MM.1S (cell line): ENCODE measurements around the gene NRG2.
A peak's percentile ranks its signal among the peaks of the same experiment; 100 is the strongest.

Experiments used
- DNase-seq: peaks from one replicate; pipeline ENCODE4 v3.0.0-alpha.2; 2015
- H2AFZ ChIP-seq: fragments of 300-600 bp; sonication (generic); 2 replicates; pipeline ENCODE4 v1.6.0; 2016; ENCODE audit warnings: antibody characterized with exemption, low read length
- H3F3A ChIP-seq: fragments of 300-600 bp; sonication (generic); 2 replicates; pipeline ENCODE4 v1.6.1; 2016; ENCODE audit warnings: mild to moderate bottlenecking, antibody characterized with exemption, low read length, moderate library complexity, mixed read lengths; ENCODE audit not compliant: insufficient read depth
- H3K27ac ChIP-seq: fragments of 300-600 bp; sonication (generic); 2 replicates; pipeline ENCODE4 v1.5.1; 2016; ENCODE audit warnings: mild to moderate bottlenecking, low read length
- H3K27me3 ChIP-seq: fragments of 300-600 bp; sonication (generic); replicated peaks from 2 replicates; pipeline ENCODE4 v1.6.0; 2016; ENCODE audit warnings: low read length; ENCODE audit not compliant: insufficient read depth
- H3K36me3 ChIP-seq: fragments of 300-600 bp; sonication (generic); replicated peaks from 2 replicates; pipeline ENCODE4 v1.6.1; 2016; ENCODE audit warnings: mild to moderate bottlenecking, low read length, mixed read lengths; ENCODE audit not compliant: insufficient read depth
- H3K4me1 ChIP-seq: fragments of 300-600 bp; sonication (generic); 2 replicates; pipeline ENCODE4 v1.6.1; 2016; ENCODE audit warnings: low read length, mixed read lengths
- H3K4me2 ChIP-seq: fragments of 300-600 bp; sonication (generic); 2 replicates; pipeline ENCODE4 v1.6.0; 2016; ENCODE audit warnings: low read depth, low read length
- H3K4me3 ChIP-seq: fragments of 300-600 bp; sonication (generic); 2 replicates; pipeline ENCODE4 v1.5.1; 2016; ENCODE audit warnings: low read length, mixed read lengths
- H3K79me2 ChIP-seq: fragments of 300-600 bp; sonication (generic); 2 replicates; pipeline ENCODE4 v1.6.1; 2016; ENCODE audit warnings: mixed run types, low read length, mixed read lengths
- H3K9ac ChIP-seq: fragments of 300-600 bp; sonication (generic); 2 replicates; pipeline ENCODE4 v1.6.1; 2016; ENCODE audit warnings: low read length, mixed read lengths
- H3K9me2 ChIP-seq: fragments of 300-600 bp; sonication (generic); replicated peaks from 2 replicates; pipeline ENCODE4 v1.6.1; 2016; ENCODE audit warnings: mild to moderate bottlenecking, low read length, mixed read lengths; ENCODE audit not compliant: insufficient read depth
- H3K9me3 ChIP-seq: fragments of 300-600 bp; sonication (generic); replicated peaks from 2 replicates; pipeline ENCODE4 v1.6.1; 2016; ENCODE audit warnings: mild to moderate bottlenecking, low read length, mixed read lengths; ENCODE audit not compliant: insufficient read depth
- H4K20me1 ChIP-seq: fragments of 300-600 bp; sonication (generic); 2 replicates; pipeline ENCODE4 v1.6.1; 2016; ENCODE audit warnings: mild to moderate bottlenecking, low read length, moderate library complexity, mixed read lengths; ENCODE audit not compliant: insufficient read depth
- EZH2 ChIP-seq: fragments of 300-600 bp; sonication (generic); optimal IDR thresholded peaks from 2 replicates; pipeline ENCODE3; 2017; ENCODE audit warnings: low read depth, mild to moderate bottlenecking, antibody characterized with exemption, low read length, mixed read lengths
- EZH2phosphoT487 ChIP-seq: fragments of 300-600 bp; sonication (generic); IDR thresholded peaks from 2 replicates; pipeline ENCODE4 v1.6.1; 2018; ENCODE audit warnings: antibody characterized with exemption, low read length
- TF ChIP-seq, protein P1 (sequence below): fragments of 300-600 bp; sonication (generic); IDR thresholded peaks from 2 replicates; pipeline ENCODE4 v1.5.1; 2016; ENCODE audit warnings: antibody characterized with exemption, low read length, mixed read lengths

The NRG2 gene

DNA sequence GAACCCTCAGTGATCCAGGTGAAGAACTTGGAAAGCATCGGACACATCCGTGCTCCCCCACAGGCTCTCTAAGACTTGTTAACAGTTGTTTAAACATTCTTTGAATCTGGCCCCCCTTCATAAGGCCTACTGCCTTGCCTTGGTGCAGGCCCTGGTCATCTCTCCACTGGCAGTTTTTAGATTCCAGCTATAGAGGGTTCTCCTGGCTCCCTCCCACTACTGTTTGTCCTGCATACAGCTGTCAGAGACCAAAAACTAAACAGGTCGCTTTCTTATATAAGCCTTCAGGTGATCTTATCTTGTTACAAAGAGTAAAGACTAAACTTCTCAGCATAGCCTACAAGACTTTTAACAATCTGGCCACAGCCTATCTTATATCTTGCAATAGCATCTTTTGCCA lies 32.3 kb downstream of the NRG2 start:
- no peaks in the 10 kb centered on the region for H3F3A ChIP-seq
- TF ChIP-seq, protein P1, sequence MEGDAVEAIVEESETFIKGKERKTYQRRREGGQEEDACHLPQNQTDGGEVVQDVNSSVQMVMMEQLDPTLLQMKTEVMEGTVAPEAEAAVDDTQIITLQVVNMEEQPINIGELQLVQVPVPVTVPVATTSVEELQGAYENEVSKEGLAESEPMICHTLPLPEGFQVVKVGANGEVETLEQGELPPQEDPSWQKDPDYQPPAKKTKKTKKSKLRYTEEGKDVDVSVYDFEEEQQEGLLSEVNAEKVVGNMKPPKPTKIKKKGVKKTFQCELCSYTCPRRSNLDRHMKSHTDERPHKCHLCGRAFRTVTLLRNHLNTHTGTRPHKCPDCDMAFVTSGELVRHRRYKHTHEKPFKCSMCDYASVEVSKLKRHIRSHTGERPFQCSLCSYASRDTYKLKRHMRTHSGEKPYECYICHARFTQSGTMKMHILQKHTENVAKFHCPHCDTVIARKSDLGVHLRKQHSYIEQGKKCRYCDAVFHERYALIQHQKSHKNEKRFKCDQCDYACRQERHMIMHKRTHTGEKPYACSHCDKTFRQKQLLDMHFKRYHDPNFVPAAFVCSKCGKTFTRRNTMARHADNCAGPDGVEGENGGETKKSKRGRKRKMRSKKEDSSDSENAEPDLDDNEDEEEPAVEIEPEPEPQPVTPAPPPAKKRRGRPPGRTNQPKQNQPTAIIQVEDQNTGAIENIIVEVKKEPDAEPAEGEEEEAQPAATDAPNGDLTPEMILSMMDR = no peak
- TF ChIP-seq EZH2phosphoT487 = no peak
- no peak for TF ChIP-seq EZH2
- no peak overlapping the region for H3K9ac ChIP-seq
- no peaks in the 10 kb centered on the region for H4K20me1 ChIP-seq
- no peaks in the 10 kb centered on the region for H3K79me2 ChIP-seq
- no peak overlapping the region; the same call in 1 of the 2 replicates for H3K27ac ChIP-seq
- no peak overlapping the region for H3K4me3 ChIP-seq
- no peaks in the 10 kb centered on the region for H3K9me2 ChIP-seq
- no peak overlapping the region for H2AFZ ChIP-seq
- H3K36me3 ChIP-seq = no peaks in the 10 kb centered on the region
- no peaks in the 10 kb centered on the region for H3K27me3 ChIP-seq
- H3K9me3 ChIP-seq = no peaks in the 10 kb centered on the region
- no peak for DNase-seq
- peak overlapping the region; percentile 25 for H3K4me2 ChIP-seq
- peaks cover 16% of the 10 kb centered on the region for H3K4me1 ChIP-seq

DNA sequence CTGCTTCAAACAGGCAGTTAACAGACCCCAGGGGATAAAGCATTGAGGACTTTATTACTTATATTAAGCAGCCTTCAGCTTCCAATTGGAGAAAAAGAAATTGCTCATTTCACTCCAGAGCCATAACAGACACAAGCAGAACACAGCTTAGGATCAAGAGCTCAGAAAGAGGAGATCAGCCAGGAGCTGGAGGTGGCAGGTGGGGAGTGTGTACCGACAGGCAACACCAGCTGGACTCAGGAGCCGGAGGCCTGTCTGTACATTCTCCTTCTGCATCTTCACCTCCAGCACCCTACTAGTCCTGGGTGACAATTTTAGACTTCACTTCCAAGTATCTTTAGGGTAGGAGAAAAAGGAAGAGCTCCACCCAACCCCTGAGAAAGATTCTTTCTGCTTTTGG lies 35.8 kb downstream of the NRG2 start:
- H3K4me3 ChIP-seq = no peak overlapping the region
- no peaks in the 10 kb centered on the region for H4K20me1 ChIP-seq
- no peak overlapping the region for H3K27ac ChIP-seq
- H3K4me2 ChIP-seq = no peak overlapping the region
- no peaks in the 10 kb centered on the region for H3K79me2 ChIP-seq
- H3K9ac ChIP-seq = no peak overlapping the region
- no peak overlapping the region for H2AFZ ChIP-seq
- TF ChIP-seq, protein P1 = no peak
- TF ChIP-seq EZH2 (no peak), EZH2phosphoT487 (no peak)
- no peaks in the 10 kb centered on the region for H3K27me3 ChIP-seq
- no peaks in the 10 kb centered on the region for H3F3A ChIP-seq
- H3K36me3 ChIP-seq = no peaks in the 10 kb centered on the region
- peaks cover 16% of the 10 kb centered on the region for H3K4me1 ChIP-seq
- H3K9me2 ChIP-seq = no peaks in the 10 kb centered on the region
- no peaks in the 10 kb centered on the region for H3K9me3 ChIP-seq
- no peak for DNase-seq

DNA sequence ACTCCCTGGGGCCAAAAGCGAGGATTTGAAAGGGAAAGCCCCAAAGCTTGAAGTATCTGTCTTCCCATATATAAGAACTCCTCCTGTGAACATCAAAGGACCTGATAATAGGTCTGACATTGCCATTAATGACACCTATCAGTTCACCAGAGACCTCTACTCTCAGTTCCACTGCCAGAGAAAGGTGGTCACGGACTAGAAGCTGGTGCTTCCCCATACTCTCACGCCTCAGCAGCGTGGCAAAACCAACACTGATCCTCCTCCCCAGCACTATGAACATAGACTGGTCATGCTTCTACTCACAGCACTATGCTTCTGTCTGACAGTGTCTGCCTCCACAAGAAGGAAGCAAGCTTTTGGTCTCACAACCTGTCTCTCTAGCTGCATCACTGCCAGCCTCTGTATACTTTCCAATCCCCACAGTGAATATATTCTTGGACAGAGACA lies 37.9 kb downstream of the NRG2 start:
- no peaks in the 10 kb centered on the region for H3K4me1 ChIP-seq
- TF ChIP-seq EZH2 = no peak
- no peak for TF ChIP-seq EZH2phosphoT487
- TF ChIP-seq, protein P1 = no peak
- H2AFZ ChIP-seq = no peak overlapping the region
- H3K9me2 ChIP-seq = no peaks in the 10 kb centered on the region
- no peak for DNase-seq
- no peak overlapping the region for H3K4me2 ChIP-seq
- no peak overlapping the region for H3K4me3 ChIP-seq
- H3K9me3 ChIP-seq = no peaks in the 10 kb centered on the region
- no peak overlapping the region for H3K27ac ChIP-seq
- H3F3A ChIP-seq = no peaks in the 10 kb centered on the region
- H3K36me3 ChIP-seq = no peaks in the 10 kb centered on the region
- H3K27me3 ChIP-seq = no peaks in the 10 kb centered on the region
- H4K20me1 ChIP-seq = no peaks in the 10 kb centered on the region
- no peaks in the 10 kb centered on the region for H3K79me2 ChIP-seq
- H3K9ac ChIP-seq = no peak overlapping the region
